CD4-positive, alpha-beta T cell treated with Interleukin-1 beta for 1 hour (primary cell): ENCODE results near the gene RITA1.
A peak's percentile ranks its signal among the peaks of the same experiment; 100 is the strongest.
"Not testable (repeated sequence)": the region's sequence is repeated elsewhere in the genome, so short reads cannot be mapped to it uniquely, and the experiment has no call there.

ENCODE experiments used
- DNase-seq, 2 donors: peaks; one replicate each; pipeline ENCODE4 v3.0.0-alpha.2; 2020 to 2022

Gene RITA1, protein sequence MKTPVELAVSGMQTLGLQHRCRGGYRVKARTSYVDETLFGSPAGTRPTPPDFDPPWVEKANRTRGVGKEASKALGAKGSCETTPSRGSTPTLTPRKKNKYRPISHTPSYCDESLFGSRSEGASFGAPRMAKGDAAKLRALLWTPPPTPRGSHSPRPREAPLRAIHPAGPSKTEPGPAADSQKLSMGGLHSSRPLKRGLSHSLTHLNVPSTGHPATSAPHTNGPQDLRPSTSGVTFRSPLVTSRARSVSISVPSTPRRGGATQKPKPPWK

DNA sequence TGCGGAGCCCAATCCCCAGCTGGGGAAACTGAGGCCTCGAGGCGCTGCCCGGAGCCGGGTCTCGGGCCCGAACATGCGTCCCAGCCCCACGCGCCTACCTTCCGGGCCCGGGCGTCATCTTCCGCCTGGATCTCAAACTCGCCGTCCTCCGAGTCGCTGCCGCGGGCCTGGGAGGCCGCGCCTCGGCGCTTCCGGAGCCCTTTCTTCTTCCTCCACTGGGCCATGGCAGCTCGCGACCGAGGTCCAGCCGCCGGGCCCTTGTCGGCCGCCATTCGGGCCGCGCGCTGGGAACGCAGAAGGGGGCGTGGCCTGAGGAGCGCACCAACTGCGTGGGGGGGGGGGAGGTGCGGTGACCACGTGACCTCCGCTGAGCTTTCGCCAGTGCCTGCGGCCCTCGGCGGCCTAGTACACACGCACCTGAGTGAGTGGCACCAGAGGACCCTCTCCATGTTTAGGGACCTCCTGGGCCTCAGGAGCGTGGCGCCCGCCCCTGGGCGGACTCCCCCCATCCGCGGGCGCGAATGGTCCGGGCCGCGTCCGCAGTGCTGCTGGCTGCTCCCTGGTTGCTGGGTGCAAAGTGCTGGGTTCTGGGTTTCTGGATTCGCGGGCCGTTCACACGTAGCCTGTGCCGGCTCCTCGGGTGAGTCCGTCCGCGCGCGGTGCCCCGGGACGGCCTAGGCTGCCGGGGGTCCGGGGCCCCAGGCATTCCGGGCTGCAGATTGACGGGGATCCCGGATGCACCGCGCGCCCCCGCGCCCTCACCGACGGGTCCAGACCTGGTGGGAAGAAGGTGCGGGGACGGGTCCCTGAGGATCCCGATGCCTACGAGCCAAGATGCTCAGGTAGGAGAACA, at the start of gene RITA1, which contains the start of gene DDX54:
Gene RITA1, plus strand, starts transcription at position 542 of the 853 bp plus-strand sequence. CDS start 1,026 bp downstream, outside the sequence.
Gene DDX54, minus strand, starts transcription at position 299 of the 853 bp plus-strand sequence. Its CDS starts 27 bp downstream, at position 272.
- DNase-seq, result peak; percentile 70 to 84

DNA sequence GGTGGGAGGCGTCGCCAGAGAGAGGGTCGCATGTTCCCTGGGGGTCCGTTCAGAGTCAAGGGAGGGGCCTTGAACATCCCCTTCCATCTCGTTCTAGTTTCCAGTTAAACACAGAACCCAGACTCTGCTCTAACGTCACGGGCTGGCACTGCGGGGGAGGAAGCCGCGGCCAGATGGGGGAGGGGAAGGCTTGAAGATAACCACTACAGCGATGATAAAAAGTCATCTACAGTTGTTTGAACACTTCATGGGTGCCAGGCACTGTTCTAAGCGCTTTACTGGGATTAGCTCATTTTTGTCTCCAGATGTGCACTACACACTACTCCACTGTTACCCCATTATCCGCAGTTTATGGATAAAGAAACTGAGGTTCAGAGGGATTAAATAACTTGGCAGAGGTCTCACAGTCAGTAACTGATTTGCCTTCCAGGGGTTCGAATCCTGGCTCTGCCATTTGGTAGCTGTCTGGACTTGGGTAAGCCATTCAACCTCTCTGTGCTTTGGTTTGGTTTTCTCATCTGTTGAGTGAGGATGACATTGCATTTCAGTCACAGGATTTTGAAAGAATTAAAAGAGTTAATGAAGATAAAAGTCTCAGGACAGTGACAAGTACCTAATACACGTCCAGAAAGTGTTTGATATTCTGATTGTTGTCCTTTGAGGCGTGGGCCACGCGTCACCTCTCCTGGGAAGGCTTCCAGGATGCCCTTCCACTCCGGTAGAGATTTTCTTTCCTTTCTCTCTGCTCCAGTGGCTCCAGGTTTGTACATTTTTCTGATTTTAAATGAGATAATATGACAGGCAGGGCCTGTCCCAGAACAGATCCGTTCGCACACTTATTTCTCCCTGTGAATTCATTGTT, 49.2 kb upstream of the RITA1 start:
- peak; percentile 54 to 70 for DNase-seq

DNA sequence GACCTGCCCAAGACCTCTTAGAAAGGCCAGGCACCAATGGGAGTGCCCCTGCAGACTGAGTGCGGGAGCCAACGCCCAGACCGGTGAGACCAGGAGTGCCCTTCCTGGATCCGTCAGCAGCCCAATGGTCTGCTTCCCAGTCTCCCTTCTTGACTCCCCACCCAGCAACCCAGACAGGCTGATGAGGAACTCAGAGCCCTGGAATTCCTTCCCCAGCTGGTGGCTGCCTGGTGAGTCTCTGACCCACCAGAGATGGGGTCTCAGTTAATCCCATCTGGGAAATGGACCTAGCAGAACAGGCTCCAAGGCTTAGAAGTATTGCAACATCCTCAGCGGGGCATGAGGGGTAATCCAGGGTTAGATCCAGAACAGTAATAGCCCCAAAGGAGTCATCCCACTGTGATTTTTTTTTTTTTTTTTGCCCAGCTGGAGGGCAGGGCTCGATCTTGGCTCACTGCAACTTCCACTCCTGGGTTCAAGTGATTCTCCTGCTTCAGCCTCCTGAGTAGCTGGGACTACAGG, 48.5 kb upstream of the RITA1 start:
- DNase-seq, result no peak

DNA sequence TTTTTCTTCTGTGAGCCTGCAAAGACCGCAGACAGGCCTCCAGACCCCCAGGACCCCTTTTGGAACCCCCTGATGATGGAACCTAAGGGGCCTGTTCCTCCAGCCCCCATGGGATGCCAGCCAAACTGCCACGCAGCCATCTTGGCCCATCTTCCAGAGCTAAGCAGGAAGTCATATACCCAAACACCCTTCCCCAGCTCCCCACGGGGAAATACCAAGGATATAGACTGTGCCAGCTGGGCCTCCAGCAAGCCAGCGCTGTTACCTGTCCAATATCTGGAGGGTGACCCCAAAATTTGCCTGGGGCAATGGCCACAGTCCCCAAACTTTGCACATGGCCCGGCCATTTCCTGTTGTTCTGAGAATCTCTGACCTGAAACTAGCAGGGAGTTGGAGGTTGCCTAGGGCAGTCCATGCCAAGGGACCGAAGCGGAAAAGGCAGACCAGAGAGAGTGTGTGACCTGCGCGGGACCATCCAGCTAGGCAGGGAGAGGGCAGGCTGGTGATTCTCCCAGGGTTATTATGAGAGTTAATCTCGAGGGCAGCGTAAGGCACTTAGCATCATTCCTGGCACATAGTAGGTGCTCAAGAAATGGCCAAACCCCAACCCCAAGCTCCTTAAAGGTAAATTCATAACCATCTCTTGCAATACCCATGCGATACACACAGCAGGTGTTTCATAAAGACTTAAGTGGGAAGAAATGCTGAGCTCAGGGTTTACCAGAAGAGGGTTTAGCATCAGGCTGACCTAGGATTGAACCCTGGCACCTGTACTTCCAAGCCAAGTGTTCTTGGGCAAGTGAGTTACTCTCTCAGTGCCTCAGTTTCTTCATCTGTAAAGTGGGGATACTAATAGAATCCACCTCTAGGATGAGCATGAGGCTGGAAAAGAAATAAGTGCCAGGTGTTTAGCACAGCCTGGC, 47.4 kb upstream of the RITA1 start:
- DNase-seq, result no peak

DNA sequence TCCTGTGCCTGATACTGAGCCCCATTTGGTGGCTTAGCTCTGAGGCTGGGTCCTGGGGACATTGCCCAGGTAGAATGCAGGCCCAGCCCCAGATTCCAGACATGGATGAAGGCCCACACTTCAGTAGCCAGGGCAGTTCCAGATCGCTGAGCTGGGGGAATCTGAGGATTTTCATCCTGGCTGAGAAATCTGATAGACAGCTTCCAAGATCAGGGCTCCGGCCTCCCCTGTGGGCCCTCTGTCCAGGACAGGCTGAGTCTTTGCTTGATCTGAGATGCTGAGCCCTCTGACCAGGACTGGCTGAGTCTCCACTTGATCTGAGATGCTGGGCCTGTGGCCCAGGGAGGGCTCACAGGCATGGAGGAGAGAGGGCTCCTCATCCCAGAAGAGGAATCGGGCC, 46.7 kb upstream of the RITA1 start:
- DNase-seq, result no peak

DNA sequence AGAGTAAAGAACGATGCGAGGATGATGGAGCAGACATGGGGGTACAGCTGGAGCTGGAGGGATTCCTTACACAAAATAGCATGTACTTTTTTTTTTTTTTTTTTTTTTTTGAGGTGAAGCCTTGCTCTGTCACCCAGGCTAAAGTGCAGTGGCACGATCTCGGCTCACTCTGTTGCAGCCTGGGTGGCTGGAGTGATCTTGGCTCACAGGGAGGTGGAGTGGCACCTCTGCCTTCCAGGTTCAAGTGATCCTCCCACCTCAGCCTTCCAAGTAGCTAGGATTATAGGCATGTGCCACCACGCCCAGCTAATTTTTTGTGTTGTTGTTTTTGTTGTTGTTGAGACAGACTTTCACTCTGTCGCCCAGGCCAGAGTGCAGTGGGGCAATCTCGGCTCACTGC, 44.8 kb upstream of the RITA1 start:
- no peak for DNase-seq

DNA sequence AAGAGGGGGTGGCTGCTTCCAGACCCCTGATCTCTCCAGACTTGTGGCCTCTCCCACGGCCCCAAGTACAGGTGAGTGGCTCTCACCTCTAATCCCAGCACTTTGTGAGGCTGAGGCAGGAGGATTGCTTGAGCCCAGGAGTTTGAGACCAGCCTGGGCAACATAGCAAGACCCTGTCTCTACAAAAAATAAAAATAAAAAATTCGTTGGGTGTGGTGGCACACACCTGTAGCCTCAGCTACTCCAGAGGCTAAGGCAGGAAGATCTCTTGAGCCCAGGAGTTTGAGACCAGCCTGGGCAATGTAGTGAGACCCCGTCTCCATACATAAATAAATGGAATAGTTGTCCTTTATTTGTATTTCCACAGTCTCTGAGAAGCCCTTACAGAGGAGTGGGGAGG, 43.8 kb upstream of the RITA1 start:
- DNase-seq, result not testable (repeated sequence)

DNA sequence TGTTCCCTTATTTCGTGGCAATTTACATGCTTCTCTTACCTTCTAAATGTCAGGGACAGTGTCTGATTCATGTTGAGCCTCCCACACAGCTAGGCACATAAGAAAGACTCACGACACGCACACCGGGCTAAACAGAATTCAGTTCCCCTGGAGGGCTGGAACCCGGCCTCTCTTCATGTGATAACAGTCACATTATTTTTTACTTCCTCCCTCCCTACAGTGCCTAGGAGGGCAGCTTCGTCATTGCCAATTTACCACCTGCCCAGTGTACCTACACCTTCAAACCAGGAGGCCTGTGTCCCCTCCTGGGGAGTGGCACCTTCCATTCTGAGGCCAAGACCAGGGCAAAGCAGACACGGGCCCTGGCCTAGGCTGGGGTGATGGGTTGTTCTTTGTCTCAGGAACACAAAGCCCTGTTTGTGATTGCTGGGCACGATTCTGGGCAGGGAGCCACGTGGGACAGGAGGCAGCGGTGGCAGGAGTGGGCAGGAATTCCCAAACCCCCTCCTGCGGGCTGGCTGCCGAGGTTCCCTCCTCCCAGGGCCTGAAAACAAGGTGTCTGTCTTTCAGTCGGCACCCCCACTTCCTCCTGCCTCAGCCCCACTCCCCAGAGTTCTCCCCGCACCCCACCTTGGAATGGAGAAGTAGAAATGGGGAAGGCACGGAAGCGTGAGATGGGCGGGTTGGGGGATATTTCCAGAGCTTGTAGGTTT, 43.2 kb upstream of the RITA1 start:
- peak; percentile 16 to 50 for DNase-seq

DNA sequence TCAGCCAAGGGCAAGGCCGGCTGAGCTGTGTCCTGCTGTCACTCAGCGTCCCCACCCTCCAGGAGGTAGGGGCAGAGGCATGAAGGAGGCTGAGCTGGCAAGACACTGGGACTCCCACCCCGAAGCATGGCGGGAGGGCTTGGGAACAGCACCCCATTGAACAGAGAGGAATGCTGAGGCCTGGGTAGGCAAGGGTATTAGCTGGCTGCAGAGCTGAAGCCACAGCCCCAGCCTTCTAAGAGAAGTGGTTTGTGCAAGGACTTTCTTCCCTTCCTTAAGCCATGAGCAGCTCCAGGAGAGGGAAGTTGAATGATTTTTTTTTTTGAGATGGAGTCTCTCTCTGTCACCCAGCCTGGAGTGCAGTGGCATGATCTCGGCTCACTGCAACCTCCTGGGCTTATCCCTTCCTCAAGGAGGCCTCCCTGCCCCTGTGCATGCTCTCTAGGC, 42.6 kb upstream of the RITA1 start:
- DNase-seq, result no peak

DNA sequence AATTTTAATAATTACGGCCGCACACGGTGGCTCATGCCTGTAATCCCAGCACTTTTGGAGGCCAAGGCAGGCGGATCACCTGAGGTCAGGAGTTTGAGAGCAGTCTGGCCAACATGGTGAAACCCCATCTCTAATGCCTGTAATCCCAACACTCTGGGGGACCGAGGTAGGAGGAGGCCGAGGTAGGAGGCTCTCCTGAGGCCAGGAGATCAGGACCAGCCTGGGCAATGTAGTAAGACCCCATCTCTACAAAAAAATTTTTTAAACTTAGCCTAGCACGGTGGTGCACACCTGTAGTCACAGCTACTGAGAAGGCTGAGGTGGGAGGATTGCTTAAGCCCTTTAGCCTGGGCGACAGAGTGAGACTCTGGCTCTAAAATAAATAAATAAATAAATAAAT, 41.6 kb upstream of the RITA1 start:
- DNase-seq, result no peak

DNA sequence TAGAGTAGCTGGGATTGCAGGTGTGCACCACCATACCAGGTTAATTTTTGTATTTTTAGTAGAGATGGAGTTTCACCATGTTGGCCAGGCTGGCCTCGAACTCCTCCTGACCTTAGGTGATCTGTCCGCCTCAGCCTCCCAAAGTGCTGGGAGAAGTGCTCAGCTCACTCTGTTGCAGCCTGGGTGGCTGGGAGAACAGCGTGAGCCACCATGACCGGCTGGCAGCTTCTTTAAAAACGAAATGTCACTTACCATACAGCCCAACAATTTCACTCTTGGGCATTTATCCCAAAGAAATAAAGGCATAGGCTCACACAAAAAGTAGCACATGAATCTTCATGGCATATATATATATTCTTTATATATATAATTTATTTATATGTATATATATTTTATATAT, 40.7 kb upstream of the RITA1 start:
- no peak for DNase-seq

DNA sequence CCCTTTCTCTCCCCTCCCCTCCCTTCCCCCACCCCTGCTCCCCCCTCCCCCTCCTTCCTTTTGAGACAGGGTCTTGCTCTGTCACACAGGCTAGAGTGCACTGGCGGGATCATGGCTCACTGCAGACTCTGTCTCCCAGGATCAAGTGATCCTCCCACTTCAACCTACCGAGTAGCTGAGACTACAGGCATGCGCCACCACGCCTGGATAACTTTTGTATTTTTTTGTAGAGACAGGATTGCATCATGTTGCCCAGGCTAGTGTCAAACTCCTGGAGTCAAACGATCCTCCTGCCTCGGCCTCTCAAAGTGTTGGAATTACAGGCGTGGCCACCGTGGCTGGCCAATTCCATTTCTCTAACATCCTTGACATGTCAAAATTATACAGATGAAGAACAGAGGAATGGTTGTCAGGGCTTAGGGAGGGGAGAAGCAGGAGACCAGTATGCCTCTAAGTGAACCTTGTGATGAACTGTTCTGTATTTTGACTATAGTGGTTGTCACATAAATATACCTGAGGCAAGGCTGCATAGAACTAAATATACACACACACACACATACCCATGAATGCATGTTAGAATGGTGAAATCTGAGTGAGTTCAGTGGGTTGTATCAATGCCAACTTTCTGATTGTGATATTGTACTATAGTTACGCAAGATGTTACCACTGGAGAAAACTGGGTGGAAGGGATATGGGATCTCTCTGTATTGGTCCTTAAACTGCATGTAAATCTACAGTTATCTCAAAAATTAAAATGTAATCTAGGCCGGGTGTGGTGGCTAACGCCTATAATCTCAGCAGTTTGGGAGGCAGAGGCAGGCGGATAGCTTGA, 39.6 kb upstream of the RITA1 start:
- DNase-seq, result no peak

DNA sequence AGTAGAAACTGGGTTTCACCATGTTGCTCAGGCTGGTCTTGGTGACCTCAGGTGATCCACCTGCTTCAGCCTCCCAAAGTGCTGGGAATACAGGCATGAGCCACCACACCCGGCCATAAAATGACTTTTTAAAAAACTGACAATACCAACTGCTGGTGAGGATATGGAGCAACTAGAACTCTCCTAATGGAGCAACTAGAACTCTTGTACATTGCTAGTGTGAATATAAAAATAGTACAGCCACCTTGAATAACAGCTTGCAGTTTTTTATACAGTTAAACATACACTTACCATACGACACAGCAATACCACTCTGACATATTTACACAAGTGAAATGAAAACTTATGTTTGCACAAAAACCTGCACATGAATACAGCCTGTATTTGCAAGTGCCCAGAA, 38.5 kb upstream of the RITA1 start:
- DNase-seq, result no peak

DNA sequence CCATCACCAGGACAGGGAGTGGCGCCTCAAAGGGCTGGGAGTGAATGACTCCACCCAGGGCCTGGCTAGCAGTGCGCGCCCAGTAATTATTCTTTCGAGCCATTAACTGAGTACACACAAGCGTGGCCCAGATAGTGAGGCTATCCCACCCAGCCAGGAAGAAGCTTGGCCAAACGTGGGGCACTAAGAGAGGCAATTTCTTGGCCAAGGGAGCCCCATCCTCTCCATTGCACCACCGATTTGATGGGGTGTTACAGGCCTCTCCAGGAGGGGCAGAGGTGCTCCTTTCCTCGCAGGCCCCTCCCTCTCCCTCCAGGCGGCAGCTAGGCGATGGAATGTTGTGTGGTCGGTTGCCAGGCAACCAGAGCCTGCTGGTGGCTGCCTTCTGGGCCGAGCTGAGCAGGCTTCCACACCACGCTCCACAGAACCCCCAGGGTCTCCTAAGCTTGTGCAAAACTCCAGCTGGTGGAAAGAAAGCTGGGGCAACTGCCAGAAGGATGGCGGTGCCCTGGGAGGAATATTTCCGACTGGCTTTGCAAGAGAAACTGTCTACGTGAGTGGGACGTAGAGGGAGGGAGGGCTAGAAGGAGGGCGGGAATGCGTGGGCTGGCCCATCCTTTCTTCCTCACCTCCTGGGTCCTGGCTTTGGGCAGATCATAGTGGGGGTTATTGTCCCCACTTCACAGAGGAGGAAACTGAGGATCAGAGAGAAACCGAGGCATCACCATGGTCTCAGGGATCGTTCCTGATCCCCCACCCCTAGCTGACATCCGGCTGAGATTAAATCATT, 36.0 kb upstream of the RITA1 start, which contains the start of gene CFAP73:
Gene CFAP73, plus strand, starts transcription at position 364 of the 790 bp plus-strand sequence. Its CDS starts 134 bp downstream, at position 498.
- DNase-seq, result peak in 1 of 2 donors; percentile 17

DNA sequence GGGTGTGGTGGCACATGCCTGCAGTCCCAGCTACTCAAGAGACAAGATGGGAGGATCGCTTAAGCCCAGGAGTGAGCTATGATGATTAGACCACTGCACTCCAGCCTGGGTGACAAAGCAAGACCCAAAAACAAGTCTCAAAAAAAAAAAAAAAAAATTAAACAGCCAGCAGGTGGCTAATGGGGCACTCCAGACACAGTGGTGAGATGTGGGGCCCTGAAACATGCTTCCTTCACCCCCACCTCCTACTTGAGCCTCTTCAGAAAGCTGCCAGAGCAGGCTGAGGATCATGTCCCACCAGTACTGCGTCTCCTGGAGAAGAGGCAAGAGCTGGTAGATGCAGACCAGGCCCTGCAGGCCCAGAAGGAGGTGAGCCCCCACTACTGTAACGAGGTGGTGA, 33.9 kb upstream of the RITA1 start:
- no peak for DNase-seq

DNA sequence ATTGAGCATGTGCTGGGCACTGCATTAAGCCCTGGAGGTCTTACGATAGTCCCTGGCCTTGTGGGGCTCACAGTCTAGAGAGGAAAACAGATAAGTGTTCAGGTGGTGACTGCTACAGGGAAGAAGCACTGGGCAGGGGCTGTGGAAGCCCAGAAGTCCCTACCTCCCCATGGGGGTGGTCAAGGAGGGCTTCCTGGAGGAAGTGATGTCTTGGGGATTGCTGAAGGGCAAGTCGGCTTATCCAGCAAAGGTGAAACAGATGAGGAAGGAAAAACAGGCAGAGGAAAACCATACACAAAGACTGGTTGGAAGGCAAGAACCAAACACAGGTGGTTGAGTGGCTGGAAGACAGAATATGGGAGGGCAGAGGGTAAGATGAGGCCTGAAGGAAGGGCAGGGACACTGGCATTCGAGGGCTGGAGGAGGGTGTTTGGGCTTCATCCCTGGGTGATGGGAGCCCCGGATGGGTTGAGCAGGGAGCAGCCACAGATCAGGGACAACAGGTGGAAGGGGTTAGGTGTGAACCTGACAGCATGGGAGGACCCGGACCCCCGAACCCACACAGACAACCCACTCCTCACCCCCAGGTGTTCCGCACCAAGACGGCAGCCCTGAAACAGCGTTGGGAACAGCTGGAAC, 33.2 kb upstream of the RITA1 start:
- no peak for DNase-seq

DNA sequence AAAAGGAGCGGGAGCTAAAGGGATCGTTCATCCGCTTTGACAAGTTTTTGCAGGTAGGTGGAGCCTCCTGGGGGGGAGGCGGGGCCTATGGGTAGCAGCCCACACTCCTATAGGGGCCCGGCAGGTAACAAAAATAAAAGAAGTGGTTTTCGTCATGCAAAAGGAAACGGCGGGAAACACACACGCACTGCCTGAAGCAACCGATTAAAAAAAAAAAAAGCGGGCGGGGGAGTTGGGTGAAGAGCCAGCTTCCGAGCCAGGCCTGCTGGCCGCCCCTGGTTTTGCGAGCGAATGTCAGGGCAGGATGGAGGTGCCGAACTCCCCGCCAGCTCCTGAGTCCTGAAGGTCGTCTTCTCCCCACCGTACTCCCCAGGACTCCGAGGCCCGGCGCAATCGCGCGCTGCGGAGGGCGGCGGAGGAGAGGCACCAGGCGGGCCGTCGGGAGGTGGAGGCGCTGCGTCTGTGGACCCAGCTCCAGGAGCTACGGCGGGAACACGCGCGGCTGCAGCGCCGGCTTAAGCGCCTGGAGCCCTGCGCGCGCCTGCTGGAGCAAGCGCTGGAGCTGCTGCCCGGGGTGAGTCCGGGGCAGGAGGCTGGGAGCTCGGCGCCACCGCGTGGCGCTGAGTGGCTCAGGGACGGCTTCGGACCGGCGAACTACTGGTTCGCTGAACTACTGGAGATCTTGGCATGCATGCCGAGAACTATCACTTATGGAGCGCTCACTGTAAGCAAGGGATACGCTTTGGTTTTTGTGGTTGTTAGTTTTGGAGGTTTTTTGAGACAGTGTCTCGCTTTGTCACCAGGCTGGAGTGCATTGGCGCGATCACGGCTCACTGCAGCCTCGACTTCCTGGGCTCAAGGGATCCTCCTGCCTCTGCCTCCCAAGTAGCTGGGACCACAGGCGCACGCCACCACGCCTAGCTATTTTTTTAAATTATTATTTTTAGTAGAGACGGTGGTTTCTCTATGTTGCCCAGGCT, 32.4 kb upstream of the RITA1 start:
- DNase-seq, result peak; percentile 67 to 71
